Keratinocyte (primary cell): ENCODE data around the gene NUAK1. TPM values are rescaled to one million over a fixed set of nuclear protein-coding genes. Genes with fewer than 3 reads are reported as not detected.

ENCODE experiments used
- DNase-seq: peaks from one replicate; pipeline ENCODE4 v3.0.0-alpha.2; 2011; ENCODE audit warnings: low read depth, missing footprints, low spot score
- FAIRE-seq: peaks from 2 replicates; lab custom pipeline; 2011; peaks lifted over from hg19 to GRCh38; lab: Jason Lieb, UNC
- H2AFZ ChIP-seq: 2 replicates; pipeline ENCODE4 v1.6.0; 2012; ENCODE audit warnings: low read length, control low read depth, inconsistent platforms; ENCODE audit not compliant: control insufficient read depth
- H3K27ac ChIP-seq: 2 replicates; pipeline ENCODE4 v1.5.1; 2011; ENCODE audit warnings: low read length; ENCODE audit not compliant: control insufficient read depth, insufficient read depth
- H3K27me3 ChIP-seq: 3 replicates; pipeline ENCODE4 v1.6.0; 2011; ENCODE audit warnings: low read length; ENCODE audit not compliant: control insufficient read depth, insufficient read depth; ENCODE audit errors: extremely low read depth
- H3K36me3 ChIP-seq, 2 experiments: 2 replicates in 1 of 2; 3 replicates in 1 of 2; pipeline ENCODE4 v1.5.1; 2011; ENCODE audit warnings: low read length in 2 of 2, mild to moderate bottlenecking in 1 of 2; ENCODE audit not compliant: control insufficient read depth in 2 of 2, insufficient read depth in 2 of 2; ENCODE audit errors: extremely low read depth in 1 of 2
- H3K4me1 ChIP-seq: 3 replicates; pipeline ENCODE4 v1.5.1; 2011; ENCODE audit warnings: low read length; ENCODE audit not compliant: control insufficient read depth, insufficient read depth; ENCODE audit errors: extremely low read depth
- H3K4me2 ChIP-seq: 3 replicates; pipeline ENCODE4 v1.6.0; 2011; ENCODE audit warnings: low read depth, low read length; ENCODE audit not compliant: control insufficient read depth, insufficient read depth; ENCODE audit errors: extremely low read depth
- H3K4me3 ChIP-seq, 3 experiments: fragments of 200-600 bp in 1 of 3; sonication (generic) in 1 of 3; 2 replicates in 2 of 3; 3 replicates in 1 of 3; pipeline ENCODE4 v1.5.1; 2011 to 2016; ENCODE audit warnings: low read length in 3 of 3, mild to moderate bottlenecking in 3 of 3, control low read depth in 2 of 3, inconsistent platforms in 1 of 3, low read depth in 1 of 3, mixed read lengths in 1 of 3, mixed run types in 1 of 3, moderate library complexity in 1 of 3; ENCODE audit not compliant: control insufficient read depth in 2 of 3, insufficient read depth in 2 of 3; ENCODE audit errors: extremely low read depth in 1 of 3
- H3K79me2 ChIP-seq: 2 replicates; pipeline ENCODE4 v1.6.0; 2012; ENCODE audit warnings: low read length; ENCODE audit not compliant: control insufficient read depth, insufficient read depth
- H3K9ac ChIP-seq: 3 replicates; pipeline ENCODE4 v1.6.0; 2011; ENCODE audit warnings: low read length; ENCODE audit not compliant: control insufficient read depth, insufficient read depth; ENCODE audit errors: extremely low read depth
- H3K9me1 ChIP-seq: 3 replicates; pipeline ENCODE4 v1.6.0; 2011; ENCODE audit warnings: low read length; ENCODE audit not compliant: control insufficient read depth, insufficient read depth; ENCODE audit errors: extremely low read depth
- H3K9me3 ChIP-seq: 2 replicates; pipeline ENCODE4 v1.5.1; 2012; ENCODE audit warnings: low read depth, low read length; ENCODE audit not compliant: control insufficient read depth
- H4K20me1 ChIP-seq: 3 replicates; pipeline ENCODE4 v1.6.0; 2011; ENCODE audit warnings: low read length; ENCODE audit not compliant: control insufficient read depth, insufficient read depth; ENCODE audit errors: extremely low read depth
- CTCF ChIP-seq, 3 experiments: IDR thresholded peaks in 1 of 3; conservative IDR thresholded peaks in 1 of 3; optimal IDR thresholded peaks in 1 of 3; 2 replicates in 2 of 3; 3 replicates in 1 of 3; pipeline versions ENCODE3 to v1.5.1; 2011; ENCODE audit warnings: low read length in 3 of 3, mild to moderate bottlenecking in 3 of 3, moderate library complexity in 2 of 3, control low read depth in 1 of 3, inconsistent platforms in 1 of 3; ENCODE audit not compliant: insufficient read depth in 2 of 3; ENCODE audit errors: extremely low read depth in 1 of 3
- EZH2 ChIP-seq: IDR thresholded peaks from one replicate; pipeline ENCODE4 v1.6.1; 2012; ENCODE audit warnings: inconsistent platforms, mild to moderate bottlenecking, low read length, moderate library complexity
- dilution Hi-C: fragments of 300-500 bp; cut with MboI; formaldehyde crosslinking; loops from one replicate; pipeline ENCODE4 v1.7.0; 2020; ENCODE audit warnings: low sequenced_read_pairs; ENCODE audit not compliant: extremely low pct_ligation_motif_present
- polyA plus RNA-seq, 5 experiments: library from polyadenylated mRNA; depleted of rRNA in 3 of 5; stranded (reverse) in 3 of 5; stranded (forward) in 1 of 5; unstranded in 1 of 5; fragments of >200 nt; gene quantifications; 1 replicate in 1 of 5; 2 replicates in 3 of 5; 3 replicates in 1 of 5; pipeline versions ENCODE4 v1.2.1 to v1.2.3, GENCODE V29; 2011 to 2012; ENCODE audit warnings: missing spikeins in 2 of 5, low read depth in 1 of 5, low replicate concordance in 1 of 5

Gene NUAK1
- polyA plus RNA-seq, 1 donor (not counting 4 experiments of a cell fraction or from before 2014, with no cell fraction given) = 12.3 TPM

GRCh38 chr12:106067606-106068205 is 71.0 kb downstream of the NUAK1 start:
- Histone ChIP-seq H3K4me3 (no peak overlapping the region), H3K4me1 (no peaks in the 10 kb centered on the region), H3K79me2 (no peaks in the 10 kb centered on the region), H3K27me3 (no peaks in the 10 kb centered on the region), H3K9ac (no peak overlapping the region), H3K9me3 (no peaks in the 10 kb centered on the region), H3K9me1 (no peaks in the 10 kb centered on the region), H3K27ac (no peak overlapping the region), H3K4me2 (no peak overlapping the region), H3K36me3 (peaks cover 14 to 19% of the 10 kb centered on the region in 2 experiments), H2AFZ (no peak overlapping the region), H4K20me1 (no peaks in the 10 kb centered on the region)
- FAIRE-seq (no peak), DNase-seq (no peak)
- no peak for TF ChIP-seq EZH2
- TF ChIP-seq CTCF (optimal IDR thresholded peaks at IDR 0.05 in 1 of 3, IDR thresholded peaks at IDR 0.05 in 1 of 3, conservative IDR thresholded peaks at IDR 0.05 in 1 of 3; ENCODE audit: extremely low read depth in 1 of 3, insufficient read depth in 2 of 3, low read length in 3 of 3) = no peak
- dilution Hi-C loops = no loop called here

GRCh38 chr12:106066726-106067325 is 71.9 kb downstream of the NUAK1 start:
- no peak overlapping the region for H2AFZ ChIP-seq
- H3K4me2 ChIP-seq = no peak overlapping the region
- no peaks in the 10 kb centered on the region for H3K4me1 ChIP-seq
- dilution Hi-C loops = no loop called here
- no peak for FAIRE-seq
- H3K9me1 ChIP-seq = no peaks in the 10 kb centered on the region
- H3K27me3 ChIP-seq = no peaks in the 10 kb centered on the region
- H3K79me2 ChIP-seq = no peaks in the 10 kb centered on the region
- H3K36me3 ChIP-seq = peaks cover 14 to 19% of the 10 kb centered on the region in 2 experiments
- no peaks in the 10 kb centered on the region for H3K9me3 ChIP-seq
- TF ChIP-seq CTCF (optimal IDR thresholded peaks at IDR 0.05 in 1 of 3, IDR thresholded peaks at IDR 0.05 in 1 of 3, conservative IDR thresholded peaks at IDR 0.05 in 1 of 3; ENCODE audit: extremely low read depth in 1 of 3, insufficient read depth in 2 of 3, low read length in 3 of 3) (no peak), EZH2 (no peak)
- H3K27ac ChIP-seq = no peak overlapping the region
- H4K20me1 ChIP-seq = no peaks in the 10 kb centered on the region
- no peak overlapping the region for H3K9ac ChIP-seq
- H3K4me3 ChIP-seq = no peak overlapping the region
- DNase-seq = no peak
